Keratinocyte (primary cell): ENCODE measurements around the gene ADGRF1. TPM values are rescaled to one million over a fixed set of nuclear protein-coding genes. Genes with fewer than 3 reads are reported as not detected.

Source experiments
- DNase-seq: peaks from one replicate; pipeline ENCODE4 v3.0.0-alpha.2; 2011; ENCODE audit warnings: low read depth, missing footprints, low spot score
- FAIRE-seq: peaks from 2 replicates; lab custom pipeline; 2011; peaks lifted over from hg19 to GRCh38; lab: Jason Lieb, UNC
- H2AFZ ChIP-seq: 2 replicates; pipeline ENCODE4 v1.6.0; 2012; ENCODE audit warnings: low read length, control low read depth, inconsistent platforms; ENCODE audit not compliant: control insufficient read depth
- H3K27ac ChIP-seq: 2 replicates; pipeline ENCODE4 v1.5.1; 2011; ENCODE audit warnings: low read length; ENCODE audit not compliant: control insufficient read depth, insufficient read depth
- H3K27me3 ChIP-seq: 3 replicates; pipeline ENCODE4 v1.6.0; 2011; ENCODE audit warnings: low read length; ENCODE audit not compliant: control insufficient read depth, insufficient read depth; ENCODE audit errors: extremely low read depth
- H3K36me3 ChIP-seq, 2 experiments: 2 replicates in 1 of 2; 3 replicates in 1 of 2; pipeline ENCODE4 v1.5.1; 2011; ENCODE audit warnings: low read length in 2 of 2, mild to moderate bottlenecking in 1 of 2; ENCODE audit not compliant: control insufficient read depth in 2 of 2, insufficient read depth in 2 of 2; ENCODE audit errors: extremely low read depth in 1 of 2
- H3K4me1 ChIP-seq: 3 replicates; pipeline ENCODE4 v1.5.1; 2011; ENCODE audit warnings: low read length; ENCODE audit not compliant: control insufficient read depth, insufficient read depth; ENCODE audit errors: extremely low read depth
- H3K4me2 ChIP-seq: 3 replicates; pipeline ENCODE4 v1.6.0; 2011; ENCODE audit warnings: low read depth, low read length; ENCODE audit not compliant: control insufficient read depth, insufficient read depth; ENCODE audit errors: extremely low read depth
- H3K4me3 ChIP-seq, 3 experiments: fragments of 200-600 bp in 1 of 3; sonication (generic) in 1 of 3; 2 replicates in 2 of 3; 3 replicates in 1 of 3; pipeline ENCODE4 v1.5.1; 2011 to 2016; ENCODE audit warnings: low read length in 3 of 3, mild to moderate bottlenecking in 3 of 3, control low read depth in 2 of 3, inconsistent platforms in 1 of 3, low read depth in 1 of 3, mixed read lengths in 1 of 3, mixed run types in 1 of 3, moderate library complexity in 1 of 3; ENCODE audit not compliant: control insufficient read depth in 2 of 3, insufficient read depth in 2 of 3; ENCODE audit errors: extremely low read depth in 1 of 3
- H3K79me2 ChIP-seq: 2 replicates; pipeline ENCODE4 v1.6.0; 2012; ENCODE audit warnings: low read length; ENCODE audit not compliant: control insufficient read depth, insufficient read depth
- H3K9ac ChIP-seq: 3 replicates; pipeline ENCODE4 v1.6.0; 2011; ENCODE audit warnings: low read length; ENCODE audit not compliant: control insufficient read depth, insufficient read depth; ENCODE audit errors: extremely low read depth
- H3K9me1 ChIP-seq: 3 replicates; pipeline ENCODE4 v1.6.0; 2011; ENCODE audit warnings: low read length; ENCODE audit not compliant: control insufficient read depth, insufficient read depth; ENCODE audit errors: extremely low read depth
- H3K9me3 ChIP-seq: 2 replicates; pipeline ENCODE4 v1.5.1; 2012; ENCODE audit warnings: low read depth, low read length; ENCODE audit not compliant: control insufficient read depth
- H4K20me1 ChIP-seq: 3 replicates; pipeline ENCODE4 v1.6.0; 2011; ENCODE audit warnings: low read length; ENCODE audit not compliant: control insufficient read depth, insufficient read depth; ENCODE audit errors: extremely low read depth
- CTCF ChIP-seq, 3 experiments: IDR thresholded peaks in 1 of 3; conservative IDR thresholded peaks in 1 of 3; optimal IDR thresholded peaks in 1 of 3; 2 replicates in 2 of 3; 3 replicates in 1 of 3; pipeline versions ENCODE3 to v1.5.1; 2011; ENCODE audit warnings: low read length in 3 of 3, mild to moderate bottlenecking in 3 of 3, moderate library complexity in 2 of 3, control low read depth in 1 of 3, inconsistent platforms in 1 of 3; ENCODE audit not compliant: insufficient read depth in 2 of 3; ENCODE audit errors: extremely low read depth in 1 of 3
- EZH2 ChIP-seq: IDR thresholded peaks from one replicate; pipeline ENCODE4 v1.6.1; 2012; ENCODE audit warnings: inconsistent platforms, mild to moderate bottlenecking, low read length, moderate library complexity
- dilution Hi-C: fragments of 300-500 bp; cut with MboI; formaldehyde crosslinking; loops from one replicate; pipeline ENCODE4 v1.7.0; 2020; ENCODE audit warnings: low sequenced_read_pairs; ENCODE audit not compliant: extremely low pct_ligation_motif_present
- polyA plus RNA-seq, 5 experiments: library from polyadenylated mRNA; depleted of rRNA in 3 of 5; stranded (reverse) in 3 of 5; stranded (forward) in 1 of 5; unstranded in 1 of 5; fragments of >200 nt; gene quantifications; 1 replicate in 1 of 5; 2 replicates in 3 of 5; 3 replicates in 1 of 5; pipeline versions ENCODE4 v1.2.1 to v1.2.3, GENCODE V29; 2011 to 2012; ENCODE audit warnings: missing spikeins in 2 of 5, low read depth in 1 of 5, low replicate concordance in 1 of 5

The ADGRF1 gene
- polyA plus RNA-seq, 1 donor (not counting 4 experiments of a cell fraction or from before 2014, with no cell fraction given), result 43.9 TPM

GRCh38 chr6:47019941-47020340 is 22.2 kb downstream of the ADGRF1 start:
- H3K36me3 ChIP-seq, result peaks cover 9% of the 10 kb centered on the region in 2 experiments
- no peak for DNase-seq
- no peak overlapping the region for H3K4me3 ChIP-seq
- no peaks in the 10 kb centered on the region for H3K79me2 ChIP-seq
- H3K9me1 ChIP-seq, result no peaks in the 10 kb centered on the region
- TF ChIP-seq CTCF (optimal IDR thresholded peaks at IDR 0.05 in 1 of 3, IDR thresholded peaks at IDR 0.05 in 1 of 3, conservative IDR thresholded peaks at IDR 0.05 in 1 of 3; ENCODE audit: extremely low read depth in 1 of 3, insufficient read depth in 2 of 3, low read length in 3 of 3) (no peak), EZH2 (no peak)
- no peaks in the 10 kb centered on the region for H3K4me1 ChIP-seq
- dilution Hi-C loops, result no loop called here
- H3K4me2 ChIP-seq, result no peak overlapping the region
- no peak overlapping the region for H2AFZ ChIP-seq
- H4K20me1 ChIP-seq, result no peaks in the 10 kb centered on the region
- H3K27me3 ChIP-seq, result no peaks in the 10 kb centered on the region
- no peak for FAIRE-seq
- no peak overlapping the region for H3K27ac ChIP-seq
- H3K9ac ChIP-seq, result no peak overlapping the region
- no peaks in the 10 kb centered on the region for H3K9me3 ChIP-seq

GRCh38 chr6:47016909-47017308 is 25.2 kb downstream of the ADGRF1 start:
- H3K9ac ChIP-seq, result no peak overlapping the region
- dilution Hi-C loops, result no loop called here
- H4K20me1 ChIP-seq, result no peaks in the 10 kb centered on the region
- FAIRE-seq (no peak), DNase-seq (no peak)
- no peaks in the 10 kb centered on the region for H3K9me1 ChIP-seq
- no peak overlapping the region for H2AFZ ChIP-seq
- peaks cover 7 to 13% of the 10 kb centered on the region in 2 experiments for H3K36me3 ChIP-seq
- H3K27me3 ChIP-seq, result no peaks in the 10 kb centered on the region
- no peaks in the 10 kb centered on the region for H3K79me2 ChIP-seq
- no peaks in the 10 kb centered on the region for H3K9me3 ChIP-seq
- no peak overlapping the region for H3K4me3 ChIP-seq
- H3K4me1 ChIP-seq, result no peaks in the 10 kb centered on the region
- H3K27ac ChIP-seq, result no peak overlapping the region
- no peak overlapping the region for H3K4me2 ChIP-seq
- no peak for TF ChIP-seq EZH2

- H3K4me3 ChIP-seq, result no peak overlapping the region
- no peaks in the 10 kb centered on the region for H3K4me1 ChIP-seq
- H3K27ac ChIP-seq, result no peak overlapping the region
- no peaks in the 10 kb centered on the region for H3K79me2 ChIP-seq
- TF ChIP-seq CTCF (optimal IDR thresholded peaks at IDR 0.05 in 1 of 3, IDR thresholded peaks at IDR 0.05 in 1 of 3, conservative IDR thresholded peaks at IDR 0.05 in 1 of 3; ENCODE audit: extremely low read depth in 1 of 3, insufficient read depth in 2 of 3, low read length in 3 of 3) (no peak), EZH2 (no peak)
- no peaks in the 10 kb centered on the region for H3K9me1 ChIP-seq
- no peaks in the 10 kb centered on the region for H3K27me3 ChIP-seq
- H3K9ac ChIP-seq, result no peak overlapping the region
- no peak overlapping the region for H2AFZ ChIP-seq
- no peaks in the 10 kb centered on the region for H3K9me3 ChIP-seq
- DNase-seq (no peak), FAIRE-seq (no peak)
- dilution Hi-C loops, result no loop called here
- H3K4me2 ChIP-seq, result no peak overlapping the region
- H4K20me1 ChIP-seq, result no peaks in the 10 kb centered on the region
- H3K36me3 ChIP-seq, result peaks cover 9 to 13% of the 10 kb centered on the region in 2 experiments
These were observed 25.9 kb downstream of the ADGRF1 start for GRCh38 chr6:47016261-47016660.
